ENCODE data around the gene NELFCD.
"Not testable (repeated sequence)": the region's sequence is repeated elsewhere in the genome, so short reads cannot be mapped to it uniquely, and the experiment has no call there.

Gene NELFCD

DNA sequence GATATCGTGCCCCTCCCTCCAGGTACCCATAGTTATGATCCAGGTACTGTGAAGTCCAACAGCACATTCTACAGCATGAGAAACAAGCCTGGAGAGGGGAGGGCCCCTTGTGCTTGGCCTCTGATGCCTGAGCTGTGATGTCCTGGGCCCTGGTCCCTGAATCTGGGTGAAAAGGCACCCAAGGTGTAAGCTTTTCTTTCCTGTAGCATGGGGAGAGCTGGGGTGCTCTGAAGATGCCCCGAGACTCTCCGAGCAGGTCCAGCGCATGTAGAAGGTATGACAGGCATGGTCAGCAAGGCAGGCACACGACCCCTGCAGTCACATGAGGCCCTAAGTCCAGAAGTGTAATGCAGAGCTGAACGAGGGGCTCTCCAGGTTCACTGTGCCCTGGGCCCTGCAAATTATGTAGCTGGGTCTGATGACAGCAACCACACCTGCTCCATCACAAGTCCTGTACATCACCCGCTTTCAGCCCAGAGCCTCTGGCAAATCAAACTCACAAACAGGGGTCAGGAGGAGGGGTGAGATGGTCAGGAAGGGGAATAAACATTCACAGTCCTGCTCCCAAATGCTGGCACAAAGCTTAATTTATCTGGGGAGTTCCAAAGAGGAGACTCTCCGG lies 27.8 kb downstream of the NELFCD start:
- Histone ChIP-seq H3K27ac (ENCODE audit: low read length) (peak overlapping the region; percentile 92), H3K9me3 (ENCODE audit: insufficient read depth, low read length) (no peaks in the 10 kb centered on the region), H2AFZ (ENCODE audit: low read depth, low read length) (no peak overlapping the region), H3K9ac (ENCODE audit: low read length) (peak overlapping the region; percentile 95; the same call in 1 of the 2 replicates), H3K79me2 (ENCODE audit: low read length) (peaks cover 34% of the 10 kb centered on the region), H3K36me3 (replicated peaks; ENCODE audit: low read depth, low read length) (peaks cover 15% of the 10 kb centered on the region), H4K20me1 (ENCODE audit: insufficient read depth, low read length) (peaks cover 4% of the 10 kb centered on the region), H3K4me1 (ENCODE audit: low read length) (peaks cover 54% of the 10 kb centered on the region), H3K4me2 (ENCODE audit: low read length) (peak overlapping the region; percentile 99), H3K27me3 (ENCODE audit: low read depth, low read length) (peaks cover 7% of the 10 kb centered on the region), H3K4me3 (ENCODE audit: low read length) (peak overlapping the region; percentile 82)
- TF ChIP-seq CTCF (IDR thresholded peaks at IDR 0.05; ENCODE audit: low read depth, low read length) (no peak), EZH2phosphoT487 (IDR thresholded peaks at IDR 0.05; ENCODE audit: low read depth) (no peak)

DNA sequence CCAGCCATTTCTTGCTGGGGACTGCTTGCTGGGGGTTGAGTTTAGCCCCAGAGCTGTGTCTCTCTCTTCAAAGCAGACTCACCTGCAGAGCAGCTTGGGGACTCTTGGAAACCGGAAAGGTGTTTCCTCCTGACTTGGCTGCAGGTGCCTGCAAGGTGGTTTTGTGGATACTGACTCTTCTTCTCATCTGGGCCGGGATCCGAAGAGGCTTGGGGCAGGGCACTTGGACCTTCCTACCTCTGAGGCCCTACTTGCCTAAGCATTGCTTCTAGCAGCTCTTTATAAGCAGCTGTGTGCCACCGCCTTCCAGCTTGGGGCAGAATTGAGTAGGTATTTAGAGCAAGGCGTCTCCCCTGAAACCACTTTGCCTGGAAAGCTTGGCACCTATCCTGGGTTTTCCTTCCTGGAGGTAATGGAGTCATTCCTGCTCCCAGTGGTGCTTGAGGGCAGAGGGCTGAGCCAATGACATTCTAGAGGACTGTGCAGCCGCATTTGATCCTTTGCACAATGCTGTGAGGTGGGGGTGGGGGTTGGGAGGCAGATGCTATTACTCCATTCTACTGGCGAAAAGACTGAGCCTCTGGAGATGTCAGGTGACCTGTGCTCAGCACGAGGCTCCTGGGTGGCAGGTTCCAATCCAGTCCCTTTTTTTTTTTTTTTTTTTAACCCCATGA lies 29.4 kb downstream of the NELFCD start:
- no peak overlapping the region for H3K4me3 ChIP-seq (ENCODE audit: low read length)
- H3K79me2 ChIP-seq (ENCODE audit: low read length): peaks cover 21% of the 10 kb centered on the region
- H3K27ac ChIP-seq (ENCODE audit: low read length): no peak overlapping the region
- H2AFZ ChIP-seq (ENCODE audit: low read depth, low read length): no peak overlapping the region
- no peaks in the 10 kb centered on the region for H4K20me1 ChIP-seq (ENCODE audit: insufficient read depth, low read length)
- H3K27me3 ChIP-seq (ENCODE audit: low read depth, low read length): peaks cover 7% of the 10 kb centered on the region
- peaks cover 8% of the 10 kb centered on the region for H3K36me3 ChIP-seq (replicated peaks; ENCODE audit: low read depth, low read length)
- no peak overlapping the region for H3K9ac ChIP-seq (ENCODE audit: low read length)
- peaks cover 42% of the 10 kb centered on the region for H3K4me1 ChIP-seq (ENCODE audit: low read length)
- peak; percentile 18; the same call in 1 of the 2 replicates for TF ChIP-seq CTCF (IDR thresholded peaks at IDR 0.05; ENCODE audit: low read depth, low read length)
- TF ChIP-seq EZH2phosphoT487 (IDR thresholded peaks at IDR 0.05; ENCODE audit: low read depth): no peak
- peak overlapping the region; percentile 11 for H3K4me2 ChIP-seq (ENCODE audit: low read length)
- no peaks in the 10 kb centered on the region for H3K9me3 ChIP-seq (ENCODE audit: insufficient read depth, low read length)

DNA sequence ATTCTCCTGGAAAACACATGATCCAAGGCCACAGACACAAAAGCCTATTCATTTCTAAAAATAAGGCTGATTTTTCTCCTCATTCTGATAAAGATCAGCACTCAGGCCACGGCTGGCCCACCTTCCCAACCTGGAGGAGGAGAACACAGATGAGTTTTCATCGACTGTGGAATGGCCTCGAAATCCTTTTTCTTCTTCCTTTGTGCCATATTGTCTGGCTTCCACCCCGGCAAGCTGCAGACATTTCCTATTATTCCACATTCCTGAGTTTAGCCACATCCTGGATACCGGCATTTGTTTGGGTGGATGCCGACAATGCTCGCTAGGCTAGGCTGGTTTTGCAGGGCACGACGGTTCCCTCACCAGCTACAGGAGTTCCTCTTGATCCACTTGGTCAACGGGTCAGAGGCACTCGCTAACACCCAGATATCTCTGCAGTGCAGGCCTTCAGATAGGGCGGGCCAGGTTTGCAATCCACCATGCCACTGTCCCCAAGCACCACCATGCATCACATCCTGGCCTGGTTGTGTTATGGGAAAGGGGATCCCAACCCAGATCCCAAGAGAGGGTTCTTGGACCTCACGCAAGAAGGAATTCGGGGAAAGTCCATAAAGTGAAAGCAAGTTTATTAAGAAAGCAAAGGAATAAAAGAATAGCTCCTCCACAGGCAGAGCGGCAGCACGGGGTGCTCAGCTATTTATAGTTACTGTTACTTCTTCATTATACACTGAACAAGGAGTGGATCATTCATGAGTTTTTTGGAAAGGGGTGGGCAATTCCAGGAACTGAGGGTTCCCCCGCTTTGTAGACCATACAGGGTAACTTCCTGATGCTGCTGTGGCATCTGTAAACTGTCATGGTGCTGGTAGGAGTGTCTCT lies 30.2 kb downstream of the NELFCD start:
- Histone ChIP-seq H4K20me1 (ENCODE audit: insufficient read depth, low read length) (no peaks in the 10 kb centered on the region), H3K9me3 (ENCODE audit: insufficient read depth, low read length) (no peaks in the 10 kb centered on the region), H3K27me3 (ENCODE audit: low read depth, low read length) (peaks cover 7% of the 10 kb centered on the region), H2AFZ (ENCODE audit: low read depth, low read length) (no peak overlapping the region), H3K9ac (ENCODE audit: low read length) (no peak overlapping the region), H3K4me3 (ENCODE audit: low read length) (no peak overlapping the region), H3K36me3 (replicated peaks; ENCODE audit: low read depth, low read length) (peaks cover under 1% of the 10 kb centered on the region), H3K4me1 (ENCODE audit: low read length) (peaks cover 35% of the 10 kb centered on the region), H3K4me2 (ENCODE audit: low read length) (no peak overlapping the region), H3K27ac (ENCODE audit: low read length) (no peak overlapping the region), H3K79me2 (ENCODE audit: low read length) (peaks cover 13% of the 10 kb centered on the region)
- TF ChIP-seq CTCF (IDR thresholded peaks at IDR 0.05; ENCODE audit: low read depth, low read length) (no peak; the same call in 1 of the 2 replicates), EZH2phosphoT487 (IDR thresholded peaks at IDR 0.05; ENCODE audit: low read depth) (no peak)

GRCh38 chr20:59011874-59012157 lies 30.8 kb downstream of the NELFCD start:
- H3K4me2 ChIP-seq (ENCODE audit: low read length); H3K9ac ChIP-seq (ENCODE audit: low read length); H3K27ac ChIP-seq (ENCODE audit: low read length); H3K9me3 ChIP-seq (ENCODE audit: insufficient read depth, low read length); H2AFZ ChIP-seq (ENCODE audit: low read depth, low read length); H4K20me1 ChIP-seq (ENCODE audit: insufficient read depth, low read length); H3K79me2 ChIP-seq (ENCODE audit: low read length); H3K36me3 ChIP-seq (replicated peaks; ENCODE audit: low read depth, low read length); H3K4me3 ChIP-seq (ENCODE audit: low read length); H3K27me3 ChIP-seq (ENCODE audit: low read depth, low read length): not testable (repeated sequence)
- H3K4me1 ChIP-seq (ENCODE audit: low read length): peaks cover 41% of the 10 kb centered on the region

All from OCI-LY3 (cell line).